ENCODE results near the gene ATP8A1.

Gene ATP8A1

DNA sequence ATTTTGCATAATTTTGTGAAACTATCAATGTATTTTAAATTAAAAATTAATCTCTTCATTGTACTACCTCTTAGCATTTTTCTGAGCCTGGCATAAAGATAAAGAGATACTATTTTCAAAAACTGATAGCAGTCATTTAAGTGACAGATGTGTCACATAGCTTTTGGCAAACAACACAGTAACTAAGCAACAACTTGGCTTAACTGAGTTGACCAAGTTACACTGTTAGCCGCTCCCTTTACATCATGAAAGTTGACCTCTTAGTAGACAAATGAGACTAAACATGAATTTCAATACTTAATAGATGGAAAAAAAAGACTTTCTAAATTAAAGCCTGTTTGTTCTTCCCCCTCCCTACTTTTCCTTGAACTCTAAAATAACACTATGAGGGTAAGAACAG is 62.0 kb downstream of the ATP8A1 start:
- no peak for DNase-seq (ENCODE audit: low read depth, low spot score)
- ChIA-PET POLR2A (no interaction called here), CTCF (no interaction called here)
- no peak overlapping the region for H3K4me3 ChIP-seq (ENCODE audit: low read depth, low read length)
- no peak for TF ChIP-seq CTCF (IDR thresholded peaks at IDR 0.05; ENCODE audit: insufficient read depth, low read length, missing control alignments)

- no peak for DNase-seq (ENCODE audit: low read depth, low spot score)
- H3K4me3 ChIP-seq (ENCODE audit: low read depth, low read length) = no peak overlapping the region
- TF ChIP-seq CTCF (IDR thresholded peaks at IDR 0.05; ENCODE audit: insufficient read depth, low read length, missing control alignments) = no peak
- ChIA-PET CTCF (no interaction called here), POLR2A (no interaction called here)
Observed at GRCh38 chr4:42588909-42589308, 68.0 kb downstream of the ATP8A1 start.

GRCh38 chr4:42586775-42587174 is 70.1 kb downstream of the ATP8A1 start:
- CTCF ChIA-PET = no interaction called here
- POLR2A ChIA-PET = no interaction called here
- DNase-seq (ENCODE audit: low read depth, low spot score) = no peak
- no peak overlapping the region for H3K4me3 ChIP-seq (ENCODE audit: low read depth, low read length)
- no peak for TF ChIP-seq CTCF (IDR thresholded peaks at IDR 0.05; ENCODE audit: insufficient read depth, low read length, missing control alignments)

- CTCF ChIA-PET = interaction anchor here (0.9 kb wide), 1 partner anchor 11 kb away, joined by 3 read pairs; no protein-coding TSS in a partner anchor
- POLR2A ChIA-PET = no interaction called here
- H3K4me3 ChIP-seq (ENCODE audit: low read depth, low read length) = no peak overlapping the region
- TF ChIP-seq CTCF (IDR thresholded peaks at IDR 0.05; ENCODE audit: insufficient read depth, low read length, missing control alignments) = no peak
- DNase-seq (ENCODE audit: low read depth, low spot score) = no peak
Observed at GRCh38 chr4:42579903-42580302, 77.0 kb downstream of the ATP8A1 start.

DNA sequence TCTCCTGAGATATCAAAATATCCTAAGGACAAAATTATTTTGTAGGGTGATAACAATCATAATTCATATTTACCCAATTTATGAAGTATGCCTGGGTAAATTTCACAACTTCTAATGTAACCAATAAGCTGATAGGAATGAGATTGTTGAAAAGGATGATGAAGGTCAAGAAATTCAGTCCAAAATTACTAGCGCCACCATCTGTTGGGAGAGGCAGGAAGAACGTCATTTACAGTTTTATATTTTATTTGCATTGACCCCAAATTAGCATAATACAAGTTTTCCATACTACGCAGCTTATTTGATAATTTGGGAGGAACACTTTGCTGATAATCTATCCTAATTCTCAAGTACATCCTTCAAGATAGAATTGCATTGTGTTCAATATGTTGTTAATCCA is 78.7 kb downstream of the ATP8A1 start:
- TF ChIP-seq CTCF (IDR thresholded peaks at IDR 0.05; ENCODE audit: insufficient read depth, low read length, missing control alignments) = no peak
- POLR2A ChIA-PET = no interaction called here
- CTCF ChIA-PET = interaction anchor here (0.9 kb wide), 1 partner anchor 9 kb away, joined by 3 read pairs; no protein-coding TSS in a partner anchor

GRCh38 chr4:42574870-42575430 is 82.0 kb downstream of the ATP8A1 start:
- H3K4me3 ChIP-seq (ENCODE audit: low read depth, low read length) = no peak overlapping the region
- POLR2A ChIA-PET = interaction anchor here (0.6 kb wide), 1 partner anchor 597 kb away, joined by 3 read pairs; no protein-coding TSS in a partner anchor
- no peak for TF ChIP-seq CTCF (IDR thresholded peaks at IDR 0.05; ENCODE audit: insufficient read depth, low read length, missing control alignments)
- no peak for DNase-seq (ENCODE audit: low read depth, low spot score)
- CTCF ChIA-PET = interaction anchor here (1.4 kb wide), 1 partner anchor 14 kb away, joined by 3 read pairs; no protein-coding TSS in a partner anchor

More for the DNA sequence above, 78.7 kb downstream of the ATP8A1 start:
- no peak for DNase-seq (ENCODE audit: low read depth, low spot score)
- H3K4me3 ChIP-seq (ENCODE audit: low read depth, low read length) = no peak overlapping the region
